Measurements from ENCODE around the gene PRCC. TPM values are rescaled to one million over a fixed set of nuclear protein-coding genes. Genes with fewer than 3 reads are reported as not detected.

PRCC gene
- total and polyA plus RNA-seq, 2 of the 13 experiments (the other 11 are each of a cell fraction or from before 2014, with no cell fraction given) = 24.2 to 40.5 TPM

- TF ChIP-seq BRF2 (CRISPR knock-in tag; IDR thresholded peaks at IDR 0.05) (no peak), MXI1 (IDR thresholded peaks at IDR 0.05; ENCODE audit: borderline replicate concordance, low read depth, low read length) (no peak; the same call in 2 of the 3 replicates), FOXA3 (CRISPR knock-in tag; IDR thresholded peaks at IDR 0.05) (no peak), ZNF605 (CRISPR knock-in tag; IDR thresholded peaks at IDR 0.05) (no peak), RAD51 (IDR thresholded peaks at IDR 0.05; ENCODE audit: borderline replicate concordance) (no peak), GZF1 (CRISPR knock-in tag; IDR thresholded peaks at IDR 0.05) (no peak), RELA (CRISPR knock-in tag; IDR thresholded peaks at IDR 0.05) (no peak), MLLT10 (CRISPR knock-in tag; IDR thresholded peaks at IDR 0.05) (no peak), MEF2D (CRISPR knock-in tag; IDR thresholded peaks at IDR 0.05) (no peak), FOXJ3 (CRISPR knock-in tag; IDR thresholded peaks at IDR 0.05; ENCODE audit: borderline replicate concordance) (no peak), BORCS8-MEF2B (CRISPR knock-in tag; IDR thresholded peaks at IDR 0.05) (0 out of 2 replicates have a peak, but pooled peaks have one; percentile 7), ATF7-NPFF (CRISPR knock-in tag; IDR thresholded peaks at IDR 0.05; ENCODE audit: low read depth) (0 out of 2 replicates have a peak, but pooled peaks have one; percentile 33), ZFYVE20 (CRISPR knock-in tag; IDR thresholded peaks at IDR 0.05; ENCODE audit: borderline replicate concordance, low read depth) (no peak), ZNF17 (CRISPR knock-in tag; IDR thresholded peaks at IDR 0.05) (no peak), SOX5 (CRISPR knock-in tag; IDR thresholded peaks at IDR 0.05; ENCODE audit: borderline replicate concordance) (no peak), ZNF121 (CRISPR knock-in tag; IDR thresholded peaks at IDR 0.05) (no peak), ZNF44 (CRISPR knock-in tag; IDR thresholded peaks at IDR 0.05) (no peak), PAWR (CRISPR knock-in tag; IDR thresholded peaks at IDR 0.05; ENCODE audit: borderline replicate concordance) (no peak), ZNF772 (CRISPR knock-in tag; IDR thresholded peaks at IDR 0.05) (no peak), ZFP90 (CRISPR knock-in tag; IDR thresholded peaks at IDR 0.05; ENCODE audit: borderline replicate concordance) (no peak), AHR (CRISPR knock-in tag; IDR thresholded peaks at IDR 0.05) (no peak), ESRRA (CRISPR knock-in tag; IDR thresholded peaks at IDR 0.05; ENCODE audit: low read depth) (no peak), ZNF460 (CRISPR knock-in tag; IDR thresholded peaks at IDR 0.05; ENCODE audit: borderline replicate concordance) (no peak), ZNF678 (CRISPR knock-in tag; IDR thresholded peaks at IDR 0.05) (no peak), MAZ (IDR thresholded peaks at IDR 0.05; ENCODE audit: borderline replicate concordance, low read depth, low read length) (0 out of 2 replicates have a peak, but pooled peaks have one; percentile 9), MAZ (CRISPR knock-in tag; IDR thresholded peaks at IDR 0.05; ENCODE audit: low read depth) (no peak), HINFP (CRISPR knock-in tag; IDR thresholded peaks at IDR 0.05; ENCODE audit: low read depth) (no peak), ZNF24 (IDR thresholded peaks at IDR 0.05) (no peak)
- TF ChIP-seq, protein P1, sequence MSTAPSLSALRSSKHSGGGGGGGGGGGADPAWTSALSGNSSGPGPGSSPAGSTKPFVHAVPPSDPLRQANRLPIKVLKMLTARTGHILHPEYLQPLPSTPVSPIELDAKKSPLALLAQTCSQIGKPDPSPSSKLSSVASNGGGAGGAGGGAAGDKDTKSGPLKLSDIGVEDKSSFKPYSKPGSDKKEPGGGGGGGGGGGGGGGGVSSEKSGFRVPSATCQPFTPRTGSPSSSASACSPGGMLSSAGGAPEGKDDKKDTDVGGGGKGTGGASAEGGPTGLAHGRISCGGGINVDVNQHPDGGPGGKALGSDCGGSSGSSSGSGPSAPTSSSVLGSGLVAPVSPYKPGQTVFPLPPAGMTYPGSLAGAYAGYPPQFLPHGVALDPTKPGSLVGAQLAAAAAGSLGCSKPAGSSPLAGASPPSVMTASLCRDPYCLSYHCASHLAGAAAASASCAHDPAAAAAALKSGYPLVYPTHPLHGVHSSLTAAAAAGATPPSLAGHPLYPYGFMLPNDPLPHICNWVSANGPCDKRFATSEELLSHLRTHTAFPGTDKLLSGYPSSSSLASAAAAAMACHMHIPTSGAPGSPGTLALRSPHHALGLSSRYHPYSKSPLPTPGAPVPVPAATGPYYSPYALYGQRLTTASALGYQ (CRISPR knock-in tag; IDR thresholded peaks at IDR 0.05) = 0 out of 2 replicates have a peak, but pooled peaks have one; percentile 23
Measured at GRCh38 chr1:156749419-156750118, 17.8 kb upstream of the PRCC start (continued).
